PFSK-1 (cell line): ENCODE data around the gene NOVA2.

ENCODE experiments used
- FOXP2 ChIP-seq: optimal IDR thresholded peaks from 2 replicates; pipeline ENCODE3; 2011; ENCODE audit warnings: borderline replicate concordance, control low read depth, inconsistent platforms; ENCODE audit not compliant: insufficient read depth; ENCODE audit errors: extremely low read length, extremely low read depth
- POLR2AphosphoS5 ChIP-seq: IDR thresholded peaks from 2 replicates; pipeline ENCODE4 v1.6.1; 2012; ENCODE audit warnings: low read depth, mild to moderate bottlenecking, control low read depth, low read length, moderate library complexity
- SIN3A ChIP-seq: IDR thresholded peaks from 2 replicates; pipeline ENCODE4 v1.6.1; 2012; ENCODE audit warnings: mild to moderate bottlenecking, low read length, moderate library complexity, borderline replicate concordance; ENCODE audit not compliant: insufficient read depth
- TAF1 ChIP-seq: IDR thresholded peaks from 2 replicates; pipeline ENCODE4 v1.6.1; 2012; ENCODE audit warnings: low read length, control low read depth, borderline replicate concordance; ENCODE audit not compliant: insufficient read depth
- TF ChIP-seq, protein P1 (sequence below), 2 experiments: IDR thresholded peaks; 2 replicates each; pipeline versions ENCODE4 v1.6.1 to v1.8.0; 2011 to 2012; ENCODE audit warnings: low read depth in 2 of 2, low read length in 2 of 2, control low read depth in 1 of 2, inconsistent platforms in 1 of 2, mild to moderate bottlenecking in 1 of 2, moderate library complexity in 1 of 2; ENCODE audit not compliant: insufficient read depth in 1 of 2

NOVA2 gene

GRCh38 chr19:45931055-45931454, 42.6 kb downstream of the NOVA2 start:
- TF ChIP-seq POLR2AphosphoS5 (no peak), SIN3A (no peak), FOXP2 (no peak), TAF1 (no peak)
- TF ChIP-seq, protein P1, sequence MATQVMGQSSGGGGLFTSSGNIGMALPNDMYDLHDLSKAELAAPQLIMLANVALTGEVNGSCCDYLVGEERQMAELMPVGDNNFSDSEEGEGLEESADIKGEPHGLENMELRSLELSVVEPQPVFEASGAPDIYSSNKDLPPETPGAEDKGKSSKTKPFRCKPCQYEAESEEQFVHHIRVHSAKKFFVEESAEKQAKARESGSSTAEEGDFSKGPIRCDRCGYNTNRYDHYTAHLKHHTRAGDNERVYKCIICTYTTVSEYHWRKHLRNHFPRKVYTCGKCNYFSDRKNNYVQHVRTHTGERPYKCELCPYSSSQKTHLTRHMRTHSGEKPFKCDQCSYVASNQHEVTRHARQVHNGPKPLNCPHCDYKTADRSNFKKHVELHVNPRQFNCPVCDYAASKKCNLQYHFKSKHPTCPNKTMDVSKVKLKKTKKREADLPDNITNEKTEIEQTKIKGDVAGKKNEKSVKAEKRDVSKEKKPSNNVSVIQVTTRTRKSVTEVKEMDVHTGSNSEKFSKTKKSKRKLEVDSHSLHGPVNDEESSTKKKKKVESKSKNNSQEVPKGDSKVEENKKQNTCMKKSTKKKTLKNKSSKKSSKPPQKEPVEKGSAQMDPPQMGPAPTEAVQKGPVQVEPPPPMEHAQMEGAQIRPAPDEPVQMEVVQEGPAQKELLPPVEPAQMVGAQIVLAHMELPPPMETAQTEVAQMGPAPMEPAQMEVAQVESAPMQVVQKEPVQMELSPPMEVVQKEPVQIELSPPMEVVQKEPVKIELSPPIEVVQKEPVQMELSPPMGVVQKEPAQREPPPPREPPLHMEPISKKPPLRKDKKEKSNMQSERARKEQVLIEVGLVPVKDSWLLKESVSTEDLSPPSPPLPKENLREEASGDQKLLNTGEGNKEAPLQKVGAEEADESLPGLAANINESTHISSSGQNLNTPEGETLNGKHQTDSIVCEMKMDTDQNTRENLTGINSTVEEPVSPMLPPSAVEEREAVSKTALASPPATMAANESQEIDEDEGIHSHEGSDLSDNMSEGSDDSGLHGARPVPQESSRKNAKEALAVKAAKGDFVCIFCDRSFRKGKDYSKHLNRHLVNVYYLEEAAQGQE (IDR thresholded peaks at IDR 0.05; ENCODE audit: insufficient read depth in 1 of 2, low read depth in 2 of 2, low read length in 2 of 2), result no peak

DNA sequence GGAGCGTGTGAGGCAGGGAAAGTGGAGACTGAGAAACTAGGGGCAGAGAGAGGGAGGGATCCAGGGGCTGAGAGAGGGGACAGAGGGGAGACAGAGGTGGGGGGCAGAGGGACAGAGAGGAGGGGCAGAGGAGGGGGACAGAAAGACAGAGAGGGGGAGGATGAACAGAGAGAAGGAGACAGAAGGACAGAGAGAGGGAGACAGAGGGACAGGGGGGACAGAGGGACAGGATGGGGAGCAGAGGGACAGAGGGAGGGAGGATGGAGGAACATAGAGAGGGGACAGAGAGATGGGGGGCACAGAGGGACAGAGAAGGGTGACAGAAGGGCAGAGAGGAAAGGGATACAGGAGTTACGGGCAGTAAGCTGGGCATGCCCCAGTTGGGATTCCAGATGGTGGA, 44.4 kb downstream of the NOVA2 start:
- TF ChIP-seq, protein P1 (IDR thresholded peaks at IDR 0.05; ENCODE audit: insufficient read depth in 1 of 2, low read depth in 2 of 2, low read length in 2 of 2), result no peak
- TF ChIP-seq SIN3A (no peak), POLR2AphosphoS5 (no peak), FOXP2 (no peak), TAF1 (no peak)

GRCh38 chr19:45927565-45928261, 46.0 kb downstream of the NOVA2 start:
- TF ChIP-seq POLR2AphosphoS5 (peak; percentile 85), TAF1 (no peak), FOXP2 (no peak), SIN3A (no peak)
- TF ChIP-seq, protein P1 (IDR thresholded peaks at IDR 0.05; ENCODE audit: insufficient read depth in 1 of 2, low read depth in 2 of 2, low read length in 2 of 2), result no peak

DNA sequence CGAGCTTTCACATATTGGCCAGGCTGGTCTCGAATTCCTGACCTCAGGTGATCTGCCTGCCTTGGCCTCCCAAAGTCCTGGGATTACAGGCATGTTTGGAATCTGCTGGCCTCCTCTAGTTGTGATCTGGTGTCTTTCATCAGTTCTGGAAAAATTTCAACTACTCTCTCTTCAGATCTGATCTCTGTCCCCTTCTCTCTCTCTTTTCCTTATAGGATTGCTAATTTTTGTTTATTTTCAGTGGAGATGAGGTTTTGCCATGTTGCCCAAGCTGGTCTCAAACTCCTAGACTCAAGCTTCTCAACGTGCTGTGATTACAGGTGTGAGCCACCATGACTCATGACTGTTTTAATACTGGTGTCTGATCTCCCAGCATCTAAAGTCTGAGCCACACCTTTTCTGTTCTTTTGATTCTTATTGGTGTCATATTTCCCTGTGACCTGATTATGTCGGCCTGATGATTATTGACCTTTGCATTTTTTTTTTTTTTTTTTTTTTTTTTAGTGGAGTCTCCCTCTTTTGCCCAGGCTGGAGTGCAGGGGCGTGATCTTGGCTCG, 48.7 kb downstream of the NOVA2 start:
- TF ChIP-seq FOXP2, result no peak
- no peak for TF ChIP-seq SIN3A
- no peak for TF ChIP-seq POLR2AphosphoS5
- TF ChIP-seq, protein P1 (IDR thresholded peaks at IDR 0.05; ENCODE audit: insufficient read depth in 1 of 2, low read depth in 2 of 2, low read length in 2 of 2), result no peak
- TF ChIP-seq TAF1, result no peak
